ENCODE measurements around the gene FILIP1L.
A peak's percentile ranks its signal among the peaks of the same experiment; 100 is the strongest.

The FILIP1L gene

GRCh38 chr3:99921986-99922385 lies 192.3 kb downstream of the FILIP1L start:
- H3K27ac ChIP-seq (ENCODE audit: low read length): no peak overlapping the region
- H3K4me3 ChIP-seq (ENCODE audit: low read length in 2 of 2): no peak overlapping the region
- H3K9me3 ChIP-seq (ENCODE audit: control insufficient read depth in 2 of 2, low read length in 2 of 2): no peaks in the 10 kb centered on the region
- no peaks in the 10 kb centered on the region for H3K27me3 ChIP-seq (ENCODE audit: control insufficient read depth in 1 of 2, insufficient read depth in 2 of 2, low read length in 2 of 2)
- no peaks in the 10 kb centered on the region for H3K36me3 ChIP-seq (ENCODE audit: control insufficient read depth in 2 of 2, insufficient read depth in 2 of 2, low read length in 2 of 2)
- peaks cover 7% of the 10 kb centered on the region for H3K4me1 ChIP-seq (ENCODE audit: control insufficient read depth, insufficient read depth, low read length)
- no peak overlapping the region for H3K9ac ChIP-seq (ENCODE audit: low read length in 2 of 2)

GRCh38 chr3:99921377-99921695 lies 193.0 kb downstream of the FILIP1L start:
- Histone ChIP-seq H3K9ac (ENCODE audit: low read length in 2 of 2) (no peak overlapping the region), H3K27me3 (ENCODE audit: control insufficient read depth in 1 of 2, insufficient read depth in 2 of 2, low read length in 2 of 2) (no peaks in the 10 kb centered on the region), H3K27ac (ENCODE audit: low read length) (no peak overlapping the region), H3K4me1 (ENCODE audit: control insufficient read depth, insufficient read depth, low read length) (peaks cover 7% of the 10 kb centered on the region), H3K9me3 (ENCODE audit: control insufficient read depth in 2 of 2, low read length in 2 of 2) (no peaks in the 10 kb centered on the region), H3K4me3 (ENCODE audit: low read length in 2 of 2) (no peak overlapping the region), H3K36me3 (ENCODE audit: control insufficient read depth in 2 of 2, insufficient read depth in 2 of 2, low read length in 2 of 2) (no peaks in the 10 kb centered on the region)

DNA sequence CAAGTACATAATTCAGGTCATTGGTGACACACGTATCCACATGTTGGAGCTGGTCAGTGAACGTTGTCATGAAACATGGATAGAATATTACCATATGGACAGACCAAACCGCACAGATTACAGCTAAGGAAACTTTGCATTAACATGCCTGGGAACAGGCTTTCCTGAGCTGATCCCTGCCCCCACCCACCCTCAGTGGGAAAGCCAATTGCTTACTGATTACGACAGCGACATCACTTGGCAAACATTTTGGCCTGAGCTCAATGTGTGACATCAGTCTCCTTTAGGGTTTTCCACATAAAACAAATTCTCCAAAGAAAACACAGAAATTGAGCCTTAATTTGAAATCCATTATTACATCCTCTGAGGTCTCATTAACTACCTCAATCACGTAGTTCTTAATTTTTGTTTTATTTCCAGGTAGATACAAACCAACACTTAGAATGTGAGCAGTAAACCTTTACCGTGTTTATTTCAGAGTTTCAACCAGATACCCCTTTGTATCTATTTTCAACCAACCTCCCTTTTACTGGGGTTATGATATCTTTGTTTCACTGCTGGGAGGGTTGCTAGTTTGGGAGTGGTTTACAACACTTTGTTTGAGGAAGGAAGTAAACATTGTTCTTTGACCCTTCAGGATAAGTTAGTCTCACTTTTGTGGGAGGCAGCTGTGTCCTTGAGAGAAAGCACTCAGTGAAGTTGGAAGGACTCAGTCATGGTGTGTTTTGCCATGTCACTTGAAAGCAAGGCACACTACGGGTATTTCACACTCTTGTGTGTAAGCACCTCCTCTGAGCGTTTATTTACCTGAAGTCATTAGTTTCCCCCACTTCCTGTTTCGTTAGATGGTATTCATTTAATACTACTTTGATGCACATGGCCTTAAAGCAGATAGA lies 193.6 kb downstream of the FILIP1L start:
- H3K9ac ChIP-seq (ENCODE audit: low read length in 2 of 2): no peak overlapping the region
- no peaks in the 10 kb centered on the region for H3K9me3 ChIP-seq (ENCODE audit: control insufficient read depth in 2 of 2, low read length in 2 of 2)
- H3K27me3 ChIP-seq (ENCODE audit: control insufficient read depth in 1 of 2, insufficient read depth in 2 of 2, low read length in 2 of 2): no peaks in the 10 kb centered on the region
- H3K4me3 ChIP-seq (ENCODE audit: low read length in 2 of 2): no peak overlapping the region
- H3K27ac ChIP-seq (ENCODE audit: low read length): no peak overlapping the region
- peaks cover 4% of the 10 kb centered on the region for H3K4me1 ChIP-seq (ENCODE audit: control insufficient read depth, insufficient read depth, low read length)
- no peaks in the 10 kb centered on the region for H3K36me3 ChIP-seq (ENCODE audit: control insufficient read depth in 2 of 2, insufficient read depth in 2 of 2, low read length in 2 of 2)

DNA sequence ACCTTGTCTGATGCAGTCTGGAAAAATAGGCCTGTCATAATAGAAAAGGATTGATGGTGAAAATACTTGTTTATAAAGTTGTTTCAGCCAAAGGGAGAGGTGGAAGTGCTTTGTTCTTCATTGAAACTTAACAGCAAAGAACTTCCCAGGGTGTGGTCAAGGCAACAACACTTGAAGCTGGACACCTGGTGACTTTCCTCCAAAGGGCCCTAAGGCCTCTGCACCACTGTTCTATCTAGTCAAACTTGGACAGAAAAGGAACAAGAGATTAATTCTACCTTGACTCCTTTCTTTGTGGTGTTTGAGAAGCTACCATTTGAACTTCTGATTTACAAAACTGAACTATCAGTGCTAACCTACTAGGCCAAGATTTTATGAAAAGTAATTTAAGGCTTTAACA lies 194.6 kb downstream of the FILIP1L start:
- no peak overlapping the region for H3K27ac ChIP-seq (ENCODE audit: low read length)
- no peak overlapping the region for H3K4me3 ChIP-seq (ENCODE audit: low read length in 2 of 2)
- no peaks in the 10 kb centered on the region for H3K36me3 ChIP-seq (ENCODE audit: control insufficient read depth in 2 of 2, insufficient read depth in 2 of 2, low read length in 2 of 2)
- H3K4me1 ChIP-seq (ENCODE audit: control insufficient read depth, insufficient read depth, low read length): no peaks in the 10 kb centered on the region
- no peaks in the 10 kb centered on the region for H3K27me3 ChIP-seq (ENCODE audit: control insufficient read depth in 1 of 2, insufficient read depth in 2 of 2, low read length in 2 of 2)
- H3K9ac ChIP-seq (ENCODE audit: low read length in 2 of 2): no peak overlapping the region
- H3K9me3 ChIP-seq (ENCODE audit: control insufficient read depth in 2 of 2, low read length in 2 of 2): no peaks in the 10 kb centered on the region

DNA sequence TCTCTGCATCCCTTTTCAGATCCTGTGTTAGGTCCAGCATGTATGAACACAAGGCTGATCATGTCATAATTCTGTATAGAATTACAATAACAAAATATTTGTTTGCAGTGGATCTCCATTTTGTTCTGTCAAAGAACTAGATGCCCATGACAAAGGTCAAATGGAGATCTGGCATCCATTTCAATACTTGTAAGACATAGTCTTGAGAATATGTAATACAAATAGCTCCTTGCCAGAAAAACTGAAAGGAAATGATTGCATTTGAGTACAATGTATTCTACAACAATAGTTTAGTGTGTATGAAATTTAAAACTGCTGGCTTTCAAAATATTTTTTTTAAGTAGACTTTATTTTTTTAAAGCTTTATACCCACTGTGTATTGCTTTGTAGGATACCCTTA lies 195.6 kb downstream of the FILIP1L start:
- Histone ChIP-seq H3K4me1 (ENCODE audit: control insufficient read depth, insufficient read depth, low read length) (no peaks in the 10 kb centered on the region), H3K36me3 (ENCODE audit: control insufficient read depth in 2 of 2, insufficient read depth in 2 of 2, low read length in 2 of 2) (no peaks in the 10 kb centered on the region), H3K9ac (ENCODE audit: low read length in 2 of 2) (no peak overlapping the region), H3K27ac (ENCODE audit: low read length) (no peak overlapping the region), H3K27me3 (ENCODE audit: control insufficient read depth in 1 of 2, insufficient read depth in 2 of 2, low read length in 2 of 2) (no peaks in the 10 kb centered on the region), H3K4me3 (ENCODE audit: low read length in 2 of 2) (no peak overlapping the region), H3K9me3 (ENCODE audit: control insufficient read depth in 2 of 2, low read length in 2 of 2) (no peaks in the 10 kb centered on the region)

- Histone ChIP-seq H3K27me3 (ENCODE audit: control insufficient read depth in 1 of 2, insufficient read depth in 2 of 2, low read length in 2 of 2) (no peaks in the 10 kb centered on the region), H3K36me3 (ENCODE audit: control insufficient read depth in 2 of 2, insufficient read depth in 2 of 2, low read length in 2 of 2) (no peaks in the 10 kb centered on the region), H3K4me3 (ENCODE audit: low read length in 2 of 2) (no peak overlapping the region), H3K4me1 (ENCODE audit: control insufficient read depth, insufficient read depth, low read length) (no peaks in the 10 kb centered on the region), H3K9me3 (ENCODE audit: control insufficient read depth in 2 of 2, low read length in 2 of 2) (no peaks in the 10 kb centered on the region), H3K9ac (ENCODE audit: low read length in 2 of 2) (no peak overlapping the region), H3K27ac (ENCODE audit: low read length) (no peak overlapping the region)
Observed at GRCh38 chr3:99915906-99916432, 198.3 kb downstream of the FILIP1L start.

DNA sequence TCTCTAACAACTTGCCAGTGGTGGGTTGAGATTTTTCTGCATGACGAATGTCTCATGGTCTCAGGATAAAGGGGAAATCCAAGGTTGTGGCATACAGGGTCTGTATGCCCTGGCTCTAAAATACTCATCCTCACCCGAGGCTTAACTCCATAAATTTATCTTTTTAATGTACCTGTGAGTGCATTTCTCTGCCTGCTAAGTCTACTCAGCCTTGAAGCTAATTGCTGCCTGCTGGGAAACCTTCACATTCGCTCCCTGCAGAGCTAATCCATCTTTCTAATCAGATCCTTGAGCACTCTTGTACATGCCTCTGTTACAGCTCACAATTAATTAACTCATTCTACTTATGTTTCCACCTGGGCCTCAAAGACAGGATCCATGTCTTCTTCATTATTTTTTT lies 202.9 kb downstream of the FILIP1L start:
- H3K36me3 ChIP-seq (ENCODE audit: control insufficient read depth in 2 of 2, insufficient read depth in 2 of 2, low read length in 2 of 2): no peaks in the 10 kb centered on the region
- no peak overlapping the region for H3K4me3 ChIP-seq (ENCODE audit: low read length in 2 of 2)
- H3K9ac ChIP-seq (ENCODE audit: low read length in 2 of 2): no peak overlapping the region
- no peaks in the 10 kb centered on the region for H3K27me3 ChIP-seq (ENCODE audit: control insufficient read depth in 1 of 2, insufficient read depth in 2 of 2, low read length in 2 of 2)
- H3K9me3 ChIP-seq (ENCODE audit: control insufficient read depth in 2 of 2, low read length in 2 of 2): no peaks in the 10 kb centered on the region
- peaks cover 2% of the 10 kb centered on the region for H3K4me1 ChIP-seq (ENCODE audit: control insufficient read depth, insufficient read depth, low read length)
- no peak overlapping the region for H3K27ac ChIP-seq (ENCODE audit: low read length)

DNA sequence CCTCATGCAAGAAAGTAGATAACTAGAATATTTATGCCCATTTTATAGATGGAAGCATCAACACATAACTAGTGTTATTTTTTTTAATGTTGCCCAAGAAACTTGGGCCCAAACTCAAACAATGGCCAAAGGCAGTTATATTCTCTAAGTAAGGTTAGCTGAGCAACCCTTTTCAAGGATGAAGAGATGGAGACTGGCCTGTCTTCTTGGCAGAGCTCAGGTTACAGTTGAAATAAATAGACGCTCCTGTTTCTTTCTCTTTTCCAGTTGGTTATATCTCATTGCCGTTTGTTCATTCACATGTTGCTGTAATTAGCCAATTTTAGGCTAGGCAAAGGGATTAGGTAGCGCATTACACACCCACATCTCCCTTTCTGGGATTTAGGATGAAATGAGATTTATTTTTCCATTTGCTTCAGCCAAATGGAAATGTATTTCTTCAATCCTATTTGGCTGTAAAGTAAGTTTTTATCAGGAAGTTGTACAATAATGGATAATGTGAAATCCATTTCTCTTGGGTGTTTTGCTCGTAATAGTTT lies 203.5 kb downstream of the FILIP1L start:
- peak overlapping the region; percentile 8 for H3K27ac ChIP-seq (ENCODE audit: low read length)
- no peak overlapping the region for H3K4me3 ChIP-seq (ENCODE audit: low read length in 2 of 2)
- peaks cover 2% of the 10 kb centered on the region for H3K4me1 ChIP-seq (ENCODE audit: control insufficient read depth, insufficient read depth, low read length)

DNA sequence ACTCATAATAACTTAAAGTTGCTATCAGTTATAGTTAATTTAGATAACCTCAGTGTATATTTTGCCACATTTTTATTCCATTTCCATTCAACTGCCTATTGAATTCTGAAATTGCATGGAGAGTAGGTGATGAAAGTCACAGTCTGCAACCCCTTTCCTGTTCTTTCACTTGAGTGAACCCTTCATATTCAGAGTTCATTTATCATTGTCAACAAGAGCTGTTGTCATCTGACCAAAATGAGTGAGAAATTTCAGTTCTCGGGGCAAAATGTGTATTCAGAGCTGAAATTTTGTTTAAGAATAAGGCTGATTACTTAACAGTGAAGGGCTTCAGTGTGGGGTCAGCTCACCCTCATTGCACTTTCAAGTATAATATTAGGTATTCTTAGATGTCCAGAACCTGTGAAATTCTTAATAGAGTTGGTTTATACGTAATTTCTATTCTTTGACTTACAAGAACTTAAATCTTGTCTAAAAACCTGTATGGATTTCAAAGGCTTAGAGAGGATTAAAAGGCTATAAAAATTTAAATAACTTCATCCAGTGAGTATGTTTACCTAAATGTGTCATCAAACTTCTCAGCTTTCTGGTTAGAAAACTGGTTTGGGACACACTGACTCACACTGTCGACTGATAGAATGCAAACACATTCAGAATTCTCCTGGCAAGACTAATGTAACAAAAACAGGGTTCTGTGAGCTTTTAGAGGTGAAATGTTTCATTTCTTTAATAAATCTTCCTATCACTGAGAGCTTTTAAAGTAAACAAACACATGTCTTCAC lies 204.4 kb downstream of the FILIP1L start:
- H3K9ac ChIP-seq (ENCODE audit: low read length in 2 of 2): no peak overlapping the region
- H3K4me1 ChIP-seq (ENCODE audit: control insufficient read depth, insufficient read depth, low read length): peaks cover 2% of the 10 kb centered on the region
- H3K27me3 ChIP-seq (ENCODE audit: control insufficient read depth in 1 of 2, insufficient read depth in 2 of 2, low read length in 2 of 2): no peaks in the 10 kb centered on the region
- H3K27ac ChIP-seq (ENCODE audit: low read length): no peak overlapping the region
- H3K9me3 ChIP-seq (ENCODE audit: control insufficient read depth in 2 of 2, low read length in 2 of 2): no peaks in the 10 kb centered on the region
- no peak overlapping the region for H3K4me3 ChIP-seq (ENCODE audit: low read length in 2 of 2)
- H3K36me3 ChIP-seq (ENCODE audit: control insufficient read depth in 2 of 2, insufficient read depth in 2 of 2, low read length in 2 of 2): no peaks in the 10 kb centered on the region

More for the DNA sequence above, 203.5 kb downstream of the FILIP1L start:
- Histone ChIP-seq H3K36me3 (ENCODE audit: control insufficient read depth in 2 of 2, insufficient read depth in 2 of 2, low read length in 2 of 2) (no peaks in the 10 kb centered on the region), H3K9ac (ENCODE audit: low read length in 2 of 2) (no peak overlapping the region), H3K27me3 (ENCODE audit: control insufficient read depth in 1 of 2, insufficient read depth in 2 of 2, low read length in 2 of 2) (no peaks in the 10 kb centered on the region), H3K9me3 (ENCODE audit: control insufficient read depth in 2 of 2, low read length in 2 of 2) (no peaks in the 10 kb centered on the region)

- no peaks in the 10 kb centered on the region for H3K36me3 ChIP-seq (ENCODE audit: control insufficient read depth in 2 of 2, insufficient read depth in 2 of 2, low read length in 2 of 2)
- peaks cover 2% of the 10 kb centered on the region for H3K4me1 ChIP-seq (ENCODE audit: control insufficient read depth, insufficient read depth, low read length)
- H3K9me3 ChIP-seq (ENCODE audit: control insufficient read depth in 2 of 2, low read length in 2 of 2): no peaks in the 10 kb centered on the region
- no peak overlapping the region for H3K27ac ChIP-seq (ENCODE audit: low read length)
- no peak overlapping the region for H3K9ac ChIP-seq (ENCODE audit: low read length in 2 of 2)
- H3K27me3 ChIP-seq (ENCODE audit: control insufficient read depth in 1 of 2, insufficient read depth in 2 of 2, low read length in 2 of 2): no peaks in the 10 kb centered on the region
- no peak overlapping the region for H3K4me3 ChIP-seq (ENCODE audit: low read length in 2 of 2)
Observed at GRCh38 chr3:99907959-99908544, 206.2 kb downstream of the FILIP1L start.
